GM23338 (cell line): ENCODE data around the gene UCHL1. TPM values are rescaled to one million over a fixed set of nuclear protein-coding genes. Genes with fewer than 3 reads are reported as not detected.

Source experiments
- ATAC-seq: fragments of 200-7000 bp; cut with Tn5 transposase; 3 replicates; pipeline ENCODE4 v1.9.1; 2020
- DNase-seq: peaks from one replicate; pipeline ENCODE4 v3.0.0-alpha.2; 2015; ENCODE audit warnings: low spot score
- H2AFZ ChIP-seq: fragments of 200-600 bp; sonication (generic); 2 replicates; pipeline ENCODE4 v1.8.0; 2016; ENCODE audit warnings: antibody characterized with exemption, mild to moderate bottlenecking, moderate library complexity
- H3F3A ChIP-seq: fragments of 200-600 bp; sonication (generic); replicated peaks from 2 replicates; pipeline ENCODE4 v1.8.0; 2017; ENCODE audit warnings: antibody characterized with exemption, mixed run types, low read depth
- H3K27ac ChIP-seq: fragments of 200-600 bp; sonication (generic); 2 replicates; pipeline ENCODE4 v1.6.1; 2016; ENCODE audit warnings: low read depth
- H3K27me3 ChIP-seq: fragments of 200-600 bp; sonication (generic); 2 replicates; pipeline ENCODE4 v1.8.0; 2016; ENCODE audit warnings: mild to moderate bottlenecking, mixed run types, moderate library complexity; ENCODE audit not compliant: insufficient read depth
- H3K36me3 ChIP-seq: fragments of 200-600 bp; sonication (generic); 2 replicates; pipeline ENCODE4 v1.8.0; 2016; ENCODE audit warnings: mild to moderate bottlenecking; ENCODE audit not compliant: insufficient read depth
- H3K4me1 ChIP-seq: fragments of 200-600 bp; sonication (generic); 2 replicates; pipeline ENCODE4 v1.8.0; 2016; ENCODE audit warnings: mild to moderate bottlenecking, moderate library complexity; ENCODE audit not compliant: insufficient read depth
- H3K4me2 ChIP-seq: fragments of 200-600 bp; sonication (generic); 2 replicates; pipeline ENCODE4 v1.7.1; 2017; ENCODE audit warnings: mixed run types
- H3K4me3 ChIP-seq: fragments of 200-600 bp; sonication (generic); 2 replicates; pipeline ENCODE4 v1.6.1; 2016; ENCODE audit warnings: mixed run types
- H3K79me2 ChIP-seq: fragments of 200-600 bp; sonication (generic); replicated peaks from 2 replicates; pipeline ENCODE4 v1.8.0; 2017; ENCODE audit warnings: mild to moderate bottlenecking; ENCODE audit not compliant: insufficient read depth
- H3K9me2 ChIP-seq: fragments of 200-600 bp; sonication (generic); 2 replicates; pipeline ENCODE4 v1.8.0; 2017; ENCODE audit not compliant: insufficient read depth
- H4K20me1 ChIP-seq: fragments of 200-600 bp; sonication (generic); replicated peaks from 2 replicates; pipeline ENCODE4 v1.8.0; 2017; ENCODE audit warnings: mild to moderate bottlenecking; ENCODE audit not compliant: insufficient read depth
- H3K27ac Mint-ChIP-seq: 2 replicates; pipeline ENCODE4 v1.8.0; 2020; ENCODE audit warnings: inconsistent platforms, mild to moderate bottlenecking, moderate library complexity, mixed read lengths
- H3K27me3 Mint-ChIP-seq: 3 replicates; pipeline ENCODE4 v1.8.0; 2022; ENCODE audit warnings: low read depth, mild to moderate bottlenecking, moderate library complexity, mixed read lengths, inconsistent platforms; ENCODE audit not compliant: insufficient read depth, poor library complexity
- H3K36me3 Mint-ChIP-seq: 3 replicates; pipeline ENCODE4 v1.8.0; 2021; ENCODE audit warnings: low read depth, mild to moderate bottlenecking, inconsistent platforms, moderate library complexity, mixed read lengths
- H3K4me1 Mint-ChIP-seq: 3 replicates; pipeline ENCODE4 v1.8.0; 2020; ENCODE audit warnings: mild to moderate bottlenecking, inconsistent platforms, mixed read lengths
- H3K4me3 Mint-ChIP-seq: 3 replicates; pipeline ENCODE4 v1.8.0; 2021; ENCODE audit warnings: moderate library complexity, mild to moderate bottlenecking, inconsistent platforms, mixed read lengths
- H3K9me3 Mint-ChIP-seq: 3 replicates; pipeline ENCODE4 v1.8.0; 2020; ENCODE audit warnings: moderate library complexity, mild to moderate bottlenecking, inconsistent platforms, mixed read lengths
- POLR2AphosphoS5 ChIP-seq: IDR thresholded peaks from 2 replicates; pipeline ENCODE4 v1.6.1; 2016; ENCODE audit warnings: antibody characterized with exemption, low read depth
- STAT1 ChIP-seq: IDR thresholded peaks from one replicate; pipeline ENCODE4 v1.6.1; 2016; ENCODE audit warnings: antibody characterized with exemption; ENCODE audit not compliant: unreplicated experiment
- polyA plus RNA-seq: library from polyadenylated mRNA; unstranded; fragments of >200 nt; fragmentation: Nextera tagmentation; extraction: Ambion mirVana; gene quantifications from 2 replicates; pipeline ENCODE4 v1.2.1, GENCODE V29; 2016
- total RNA-seq: library from RNA; depleted of rRNA; stranded (reverse); fragments of >200 nt; shearing (Covaris generic); gene quantifications from 2 replicates; pipeline ENCODE4 v1.2.3, GENCODE V29; 2014
- TF ChIP-seq, protein P1 (sequence below): IDR thresholded peaks from one replicate; pipeline ENCODE4 v1.6.1; 2018; ENCODE audit warnings: antibody characterized with exemption; ENCODE audit not compliant: unreplicated experiment
- TF ChIP-seq, protein P2 (sequence below), 2 experiments: fragments of 200-600 bp in 1 of 2; sonication (generic) in 1 of 2; conservative IDR thresholded peaks; 2 replicates each; pipeline versions ENCODE4 v1.5.1 to v1.6.1; 2016 to 2017; ENCODE audit warnings: antibody characterized with exemption in 2 of 2, low read depth in 2 of 2, mild to moderate bottlenecking in 2 of 2, moderate library complexity in 1 of 2
- TF ChIP-seq, protein P3 (sequence below): IDR thresholded peaks from 2 replicates; pipeline ENCODE4 v1.6.1; 2016; ENCODE audit warnings: antibody characterized with exemption

The UCHL1 gene
- total and polyA plus RNA-seq, 2 experiments from 2014 or later, result 998 to 1,758 TPM

DNA sequence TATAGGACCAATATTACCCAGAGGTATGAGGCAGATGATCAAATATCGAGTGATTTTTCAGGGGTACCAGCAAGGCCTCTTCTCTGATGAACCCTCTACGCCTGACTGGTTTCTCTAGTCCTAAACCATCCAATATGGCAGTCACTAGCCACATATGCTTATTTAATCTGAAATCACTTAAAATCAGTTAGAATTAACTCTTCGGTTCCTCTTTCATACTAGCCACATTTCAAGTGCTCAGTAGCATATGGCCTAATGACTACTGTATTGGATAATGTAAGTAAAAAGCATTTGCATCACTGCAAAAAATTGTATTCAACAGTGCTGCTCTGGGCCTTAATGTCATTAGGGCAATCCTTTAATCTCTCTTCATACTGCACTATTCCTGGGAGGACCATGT lies 38.0 kb upstream of the UCHL1 start (continued):
- TF ChIP-seq, protein P1, sequence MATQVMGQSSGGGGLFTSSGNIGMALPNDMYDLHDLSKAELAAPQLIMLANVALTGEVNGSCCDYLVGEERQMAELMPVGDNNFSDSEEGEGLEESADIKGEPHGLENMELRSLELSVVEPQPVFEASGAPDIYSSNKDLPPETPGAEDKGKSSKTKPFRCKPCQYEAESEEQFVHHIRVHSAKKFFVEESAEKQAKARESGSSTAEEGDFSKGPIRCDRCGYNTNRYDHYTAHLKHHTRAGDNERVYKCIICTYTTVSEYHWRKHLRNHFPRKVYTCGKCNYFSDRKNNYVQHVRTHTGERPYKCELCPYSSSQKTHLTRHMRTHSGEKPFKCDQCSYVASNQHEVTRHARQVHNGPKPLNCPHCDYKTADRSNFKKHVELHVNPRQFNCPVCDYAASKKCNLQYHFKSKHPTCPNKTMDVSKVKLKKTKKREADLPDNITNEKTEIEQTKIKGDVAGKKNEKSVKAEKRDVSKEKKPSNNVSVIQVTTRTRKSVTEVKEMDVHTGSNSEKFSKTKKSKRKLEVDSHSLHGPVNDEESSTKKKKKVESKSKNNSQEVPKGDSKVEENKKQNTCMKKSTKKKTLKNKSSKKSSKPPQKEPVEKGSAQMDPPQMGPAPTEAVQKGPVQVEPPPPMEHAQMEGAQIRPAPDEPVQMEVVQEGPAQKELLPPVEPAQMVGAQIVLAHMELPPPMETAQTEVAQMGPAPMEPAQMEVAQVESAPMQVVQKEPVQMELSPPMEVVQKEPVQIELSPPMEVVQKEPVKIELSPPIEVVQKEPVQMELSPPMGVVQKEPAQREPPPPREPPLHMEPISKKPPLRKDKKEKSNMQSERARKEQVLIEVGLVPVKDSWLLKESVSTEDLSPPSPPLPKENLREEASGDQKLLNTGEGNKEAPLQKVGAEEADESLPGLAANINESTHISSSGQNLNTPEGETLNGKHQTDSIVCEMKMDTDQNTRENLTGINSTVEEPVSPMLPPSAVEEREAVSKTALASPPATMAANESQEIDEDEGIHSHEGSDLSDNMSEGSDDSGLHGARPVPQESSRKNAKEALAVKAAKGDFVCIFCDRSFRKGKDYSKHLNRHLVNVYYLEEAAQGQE, result no peak
- TF ChIP-seq POLR2AphosphoS5 (no peak), STAT1 (no peak)
- TF ChIP-seq, protein P2, sequence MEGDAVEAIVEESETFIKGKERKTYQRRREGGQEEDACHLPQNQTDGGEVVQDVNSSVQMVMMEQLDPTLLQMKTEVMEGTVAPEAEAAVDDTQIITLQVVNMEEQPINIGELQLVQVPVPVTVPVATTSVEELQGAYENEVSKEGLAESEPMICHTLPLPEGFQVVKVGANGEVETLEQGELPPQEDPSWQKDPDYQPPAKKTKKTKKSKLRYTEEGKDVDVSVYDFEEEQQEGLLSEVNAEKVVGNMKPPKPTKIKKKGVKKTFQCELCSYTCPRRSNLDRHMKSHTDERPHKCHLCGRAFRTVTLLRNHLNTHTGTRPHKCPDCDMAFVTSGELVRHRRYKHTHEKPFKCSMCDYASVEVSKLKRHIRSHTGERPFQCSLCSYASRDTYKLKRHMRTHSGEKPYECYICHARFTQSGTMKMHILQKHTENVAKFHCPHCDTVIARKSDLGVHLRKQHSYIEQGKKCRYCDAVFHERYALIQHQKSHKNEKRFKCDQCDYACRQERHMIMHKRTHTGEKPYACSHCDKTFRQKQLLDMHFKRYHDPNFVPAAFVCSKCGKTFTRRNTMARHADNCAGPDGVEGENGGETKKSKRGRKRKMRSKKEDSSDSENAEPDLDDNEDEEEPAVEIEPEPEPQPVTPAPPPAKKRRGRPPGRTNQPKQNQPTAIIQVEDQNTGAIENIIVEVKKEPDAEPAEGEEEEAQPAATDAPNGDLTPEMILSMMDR (conservative IDR thresholded peaks at IDR 0.05; ENCODE audit: low read depth in 2 of 2), result no peak

- no peaks in the 10 kb centered on the region for H3K36me3 Mint-ChIP-seq
- Histone ChIP-seq H3K27ac (no peak overlapping the region), H2AFZ (no peak overlapping the region), H3K27me3 (no peaks in the 10 kb centered on the region), H3K9me2 (no peaks in the 10 kb centered on the region), H3K4me3 (no peak overlapping the region), H3K36me3 (no peaks in the 10 kb centered on the region), H4K20me1 (no peaks in the 10 kb centered on the region), H3F3A (peaks cover 12% of the 10 kb centered on the region; the same call in 1 of the 2 replicates), H3K4me1 (peaks cover 24% of the 10 kb centered on the region), H3K79me2 (no peaks in the 10 kb centered on the region), H3K4me2 (no peak overlapping the region)
- H3K9me3 Mint-ChIP-seq, result no peaks in the 10 kb centered on the region
- peaks cover 41% of the 10 kb centered on the region for H3K4me1 Mint-ChIP-seq
- no peak for DNase-seq
- H3K27me3 Mint-ChIP-seq, result peaks cover 17% of the 10 kb centered on the region
- H3K27ac Mint-ChIP-seq, result no peak overlapping the region
- TF ChIP-seq, protein P3, sequence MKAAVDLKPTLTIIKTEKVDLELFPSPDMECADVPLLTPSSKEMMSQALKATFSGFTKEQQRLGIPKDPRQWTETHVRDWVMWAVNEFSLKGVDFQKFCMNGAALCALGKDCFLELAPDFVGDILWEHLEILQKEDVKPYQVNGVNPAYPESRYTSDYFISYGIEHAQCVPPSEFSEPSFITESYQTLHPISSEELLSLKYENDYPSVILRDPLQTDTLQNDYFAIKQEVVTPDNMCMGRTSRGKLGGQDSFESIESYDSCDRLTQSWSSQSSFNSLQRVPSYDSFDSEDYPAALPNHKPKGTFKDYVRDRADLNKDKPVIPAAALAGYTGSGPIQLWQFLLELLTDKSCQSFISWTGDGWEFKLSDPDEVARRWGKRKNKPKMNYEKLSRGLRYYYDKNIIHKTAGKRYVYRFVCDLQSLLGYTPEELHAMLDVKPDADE, result no peak
- no peak for ATAC-seq
- no peak overlapping the region for H3K4me3 Mint-ChIP-seq
Observed at GRCh38 chr4:41219421-41219950, 37.2 kb upstream of the UCHL1 start.
